Posterior vena cava (tissue), 2 donors: Measurements from ENCODE around the gene NPFFR1. TPM values are rescaled to one million over a fixed set of nuclear protein-coding genes. Genes with fewer than 3 reads are reported as not detected.

Experiments
- total RNA-seq, 2 donors: library from RNA; stranded (reverse); fragmentation: NEBNext Ultra II Directional; extraction: Animal tissue kit (Norgen Biotek cat#: 25700); gene quantifications; one replicate each; pipeline ENCODE4 v1.2.1, GENCODE V29; 2021
- donor health status: DM: yes; HTN: yes; CAD: no.
- donor health status: DM: yes; HTN: yes; CAD: no.

Gene NPFFR1
- total RNA-seq, 2 donors from 2014 or later = not detected

Other genes starting within 250 kb of the NPFFR1 start
- 1 to 10 TPM; 5.6 to 6.9 TPM for gene MACROH2A2, start 231.2 kb downstream of the NPFFR1 start, total RNA-seq
- gene AIFM2, start 151.2 kb downstream of the NPFFR1 start, total RNA-seq = 10 to 100 TPM in 1 of 2 donors, 1 to 10 TPM in 1; 9.6 to 12.6 TPM
- gene TYSND1, start 137.3 kb downstream of the NPFFR1 start, total RNA-seq = 1 to 10 TPM; 5.3 to 6.3 TPM
- gene SAR1A, start 113.5 kb downstream of the NPFFR1 start, total RNA-seq = 100 to 1,000 TPM; 123 to 129 TPM
- 10 to 100 TPM; 76.3 to 98.4 TPM for gene PPA1, start 50.6 kb downstream of the NPFFR1 start, total RNA-seq
- gene LRRC20, start 98.6 kb upstream of the NPFFR1 start, total RNA-seq = 1 to 10 TPM; 3.1 to 3.9 TPM
- gene EIF4EBP2, start 120.1 kb upstream of the NPFFR1 start, total RNA-seq = 10 to 100 TPM; 50.1 to 55.5 TPM
- gene NODAL, start 157.7 kb upstream of the NPFFR1 start, total RNA-seq = not detected
- 1 to 10 TPM; 6.7 to 7.4 TPM for gene PALD1, start 194.8 kb upstream of the NPFFR1 start, total RNA-seq